H1 (cell line): Measurements from ENCODE around the gene A2ML1. TPM values are rescaled to one million over a fixed set of nuclear protein-coding genes. Genes with fewer than 3 reads are reported as not detected.

Source experiments
- ATF2 ChIP-seq: IDR thresholded peaks from 2 replicates; pipeline ENCODE4 v1.6.1; 2012; ENCODE audit warnings: low read length, inconsistent platforms
- CTCF ChIP-seq, 3 experiments: IDR thresholded peaks; 1 replicate in 2 of 3; 2 replicates in 1 of 3; pipeline versions ENCODE4 v1.5.1 to v1.6.1; 2011; ENCODE audit warnings: low read length in 3 of 3, mild to moderate bottlenecking in 3 of 3, inconsistent platforms in 2 of 3, low read depth in 1 of 3, moderate library complexity in 1 of 3; ENCODE audit not compliant: insufficient read depth in 1 of 3; ENCODE audit errors: control extremely low read depth in 1 of 3
- EP300 ChIP-seq, 2 experiments: IDR thresholded peaks; 1 replicate in 1 of 2; 2 replicates in 1 of 2; pipeline ENCODE4 v1.6.1; 2011 to 2012; ENCODE audit warnings: low read depth in 2 of 2, low read length in 2 of 2, mild to moderate bottlenecking in 2 of 2, borderline replicate concordance in 1 of 2, inconsistent platforms in 1 of 2, moderate library complexity in 1 of 2
- KDM4A ChIP-seq: IDR thresholded peaks from one replicate; pipeline ENCODE4 v1.7.1; 2012; ENCODE audit warnings: low read depth, mild to moderate bottlenecking, moderate library complexity, low read length, inconsistent platforms; ENCODE audit not compliant: severe bottlenecking
- NANOG ChIP-seq: IDR thresholded peaks from 2 replicates; pipeline ENCODE4 v1.6.1; 2011; ENCODE audit warnings: low read length, low read depth, mild to moderate bottlenecking, inconsistent platforms; ENCODE audit not compliant: insufficient read depth, poor library complexity, severe bottlenecking
- PHF8 ChIP-seq: fragments of 200-600 bp; sonication (generic); conservative IDR thresholded peaks from 2 replicates; pipeline ENCODE4 v1.7.1; 2012; ENCODE audit warnings: low read depth, mild to moderate bottlenecking, inconsistent platforms, low read length, moderate library complexity
- POLR2AphosphoS5 ChIP-seq: IDR thresholded peaks from 2 replicates; pipeline ENCODE4 v1.6.1; 2011; ENCODE audit warnings: low read depth, low read length
- POU5F1 ChIP-seq: IDR thresholded peaks from 2 replicates; pipeline ENCODE4 v1.6.1; 2011; ENCODE audit warnings: low read depth, mild to moderate bottlenecking, low read length, moderate library complexity
- RAD21 ChIP-seq, 2 experiments: IDR thresholded peaks in 1 of 2; conservative IDR thresholded peaks in 1 of 2; 2 replicates each; pipeline ENCODE4 v1.6.1; 2011; ENCODE audit warnings: low read depth in 2 of 2, low read length in 2 of 2, improper control_type of control experiment in 1 of 2, inconsistent platforms in 1 of 2, mild to moderate bottlenecking in 1 of 2, moderate library complexity in 1 of 2
- RXRA ChIP-seq: IDR thresholded peaks from 2 replicates; pipeline ENCODE4 v1.6.1; 2011; ENCODE audit warnings: low read depth, mild to moderate bottlenecking, low read length, moderate library complexity; ENCODE audit not compliant: insufficient read depth
- SIRT6 ChIP-seq: IDR thresholded peaks from one replicate; pipeline ENCODE4 v1.7.1; 2012; ENCODE audit warnings: low read length, inconsistent platforms
- TAF7 ChIP-seq: optimal IDR thresholded peaks from 2 replicates; pipeline ENCODE3; 2011; ENCODE audit warnings: low read depth, mild to moderate bottlenecking, inconsistent platforms, low read length, moderate library complexity, borderline replicate concordance
- YY1 ChIP-seq: IDR thresholded peaks from 2 replicates; pipeline ENCODE4 v1.6.1; 2011; ENCODE audit warnings: low read depth, mild to moderate bottlenecking, low read length
- polyA plus RNA-seq, 7 experiments: library from polyadenylated mRNA; depleted of rRNA in 3 of 7; stranded (reverse) in 5 of 7; unstranded in 2 of 7; fragments of >200 nt in 5 of 7; fragments of 200-250 nt in 2 of 7; gene quantifications; 1 replicate in 5 of 7; 2 replicates in 1 of 7; 4 replicates in 1 of 7; pipeline versions ENCODE4 v1.2.1 to v1.2.3, GENCODE V29; 2011 to 2013; ENCODE audit warnings: missing spikeins in 2 of 7, mixed read lengths in 2 of 7
- total RNA-seq: library from RNA; stranded (reverse); fragmentation: NEBNext Ultra II Directional; extraction: Animal tissue kit (Norgen Biotek cat#: 25700); gene quantifications from 2 replicates; pipeline ENCODE4 v1.2.1, GENCODE V29; 2021

A2ML1 gene
- total and polyA plus RNA-seq, 2 of the 8 experiments (the other 6 are each of a cell fraction or from before 2014, with no cell fraction given): 10.2 to 10.3 TPM

GRCh38 chr12:8860165-8860961 lies 37.9 kb downstream of the A2ML1 start (continued):
- TF ChIP-seq POLR2AphosphoS5 (no peak), ATF2 (no peak), YY1 (no peak), SIRT6 (no peak), KDM4A (no peak), EP300 (IDR thresholded peaks at IDR 0.05; ENCODE audit: borderline replicate concordance in 1 of 2, low read depth in 2 of 2, low read length in 2 of 2) (no peak), PHF8 (no peak), POU5F1 (no peak), CTCF (IDR thresholded peaks at IDR 0.05; ENCODE audit: control extremely low read depth in 1 of 3, insufficient read depth in 1 of 3, low read depth in 1 of 3, low read length in 3 of 3) (peak; percentile 31 to 89 (median 73)), TAF7 (no peak), RAD21 (IDR thresholded peaks at IDR 0.05 in 1 of 2, conservative IDR thresholded peaks at IDR 0.05 in 1 of 2; ENCODE audit: low read depth in 2 of 2, low read length in 2 of 2) (peak; percentile 69 to 76), RXRA (no peak), NANOG (no peak)
